Motor neuron (in vitro differentiated cells): Measurements from ENCODE around the gene IL31RA. TPM values are rescaled to one million over a fixed set of nuclear protein-coding genes. Genes with fewer than 3 reads are reported as not detected.
A peak's percentile ranks its signal among the peaks of the same experiment; 100 is the strongest.

Experiments used
- ATAC-seq, 8 experiments: fragments of 200-7000 bp; cut with Tn5 transposase; replicated peaks in 6 of 8; 2 replicates each; pipeline ENCODE4 v1.8.0; 2021; ENCODE audit warnings: mild to moderate bottlenecking in 8 of 8, moderate library complexity in 8 of 8
- H3K27ac ChIP-seq, 2 donors: fragments of 250-450 bp; sonication (Bioruptor Pico); 2 replicates each; pipeline ENCODE4 v1.9.0; 2021; ENCODE audit warnings: antibody characterized with exemption in 2 of 2, mild to moderate bottlenecking in 2 of 2, moderate library complexity in 1 of 2
- H3K4me1 ChIP-seq, 2 donors: fragments of 250-450 bp; sonication (Bioruptor Pico); replicated peaks in 1 of 2; 2 replicates each; pipeline ENCODE4 v1.6.1; 2021; ENCODE audit warnings: antibody characterized with exemption in 2 of 2, mild to moderate bottlenecking in 2 of 2, moderate library complexity in 1 of 2
- H3K4me3 ChIP-seq, 5 donors: fragments of 250-450 bp; sonication (Bioruptor Pico); 2 replicates each; pipeline ENCODE4 v1.9.0; 2021; ENCODE audit warnings: antibody characterized with exemption in 5 of 5, mild to moderate bottlenecking in 5 of 5, moderate library complexity in 4 of 5
- WGBS, 10 experiments: fragments of 450-650 bp; shearing (Covaris generic); methylation state at CpG; one replicate each; pipeline ENCODE4 v1.0.0; 2022; 5-methylcytosine and 5-hydroxymethylcytosine counted together
- in situ Hi-C, 9 experiments: fragments of 400-800 bp; cut with MboI; loops; one replicate each; pipeline ENCODE4 v1.15.0; 2021; ENCODE audit warnings: low sequenced_read_pairs in 9 of 9, low pct_unique_long_range_greater_than_20kb in 2 of 9; ENCODE audit not compliant: unreplicated experiment in 9 of 9
- total RNA-seq, 8 experiments: library from RNA; unstranded; fragments of 300-600 nt; gene quantifications; 2 replicates each; pipeline versions ENCODE4 v1.2.3 to v1.2.4, GENCODE V29; 2022

Gene IL31RA
- total RNA-seq, 8 experiments from 2014 or later, result 0.05 to 3.2 (median 0.47) TPM; not detected in 3

DNA sequence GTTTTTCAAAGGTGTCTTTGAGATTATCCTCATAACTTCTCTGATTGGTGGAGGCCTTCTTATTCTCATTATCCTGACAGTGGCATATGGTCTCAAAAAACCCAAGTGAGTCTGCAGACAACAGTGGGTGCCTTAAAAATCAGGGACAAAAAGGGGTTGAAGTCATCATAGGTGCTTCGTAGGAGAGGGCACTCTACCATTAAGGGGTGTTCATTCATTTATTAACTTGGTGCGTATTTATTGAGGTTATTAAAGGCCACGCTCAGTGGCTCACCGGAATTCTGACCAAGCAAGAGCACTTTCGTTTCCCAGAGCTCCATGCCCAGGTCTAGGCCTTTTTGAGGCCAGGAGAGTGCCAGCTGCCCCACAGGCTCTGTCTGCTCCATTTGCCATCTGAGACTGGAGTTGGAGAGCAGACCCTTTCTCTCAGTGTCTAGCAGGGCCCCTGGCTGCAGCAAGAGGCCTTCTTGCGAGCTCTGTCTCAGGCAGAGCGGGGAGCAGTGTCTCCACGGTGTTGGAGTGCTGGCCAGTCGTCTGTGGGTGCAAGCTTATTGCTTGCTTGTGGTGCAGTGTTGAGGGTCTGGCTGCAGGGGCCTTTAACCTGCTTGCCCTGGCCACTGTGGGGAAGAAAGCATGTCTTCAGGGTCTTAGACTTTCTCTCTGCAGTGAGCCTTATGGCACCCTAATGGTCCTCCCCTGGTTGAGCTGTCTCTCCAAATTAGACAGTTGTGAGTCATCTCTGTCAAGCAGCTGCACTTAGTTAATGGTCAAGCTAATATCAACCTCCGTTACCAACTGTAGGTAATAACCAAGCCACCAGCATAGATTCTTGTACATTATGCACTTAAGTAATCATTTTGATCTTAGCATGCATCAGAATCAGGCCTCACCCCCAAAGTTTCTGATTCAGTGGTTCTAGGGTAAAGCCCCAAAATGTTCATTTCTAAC lies 62.6 kb downstream of the IL31RA start:
- Histone ChIP-seq H3K27ac (no peak overlapping the region), H3K4me1 (peaks cover 2 to 6% of the 10 kb centered on the region in 2 donors), H3K4me3 (no peak overlapping the region)
- no peak for ATAC-seq
- in situ Hi-C loops, result loop anchor here in 1 of 9 experiments (25.0 kb wide), 1 partner anchor 201 kb away; the partner anchor contains the start of gene SLC38A9
- 80 to 100% (median 87%) methylated on average over 1 to 9 of the region's 10 CpGs; no CpG with 5 or more reads in 1 of the 10 experiments for WGBS, 10 experiments

GRCh38 chr5:55914971-55915370 lies 63.8 kb downstream of the IL31RA start:
- no peak overlapping the region for H3K27ac ChIP-seq
- 80 to 100% (median 100%) methylated on average over 1 to 2 of the region's 2 CpGs; no CpG with 5 or more reads in 2 of the 10 experiments for WGBS, 10 experiments
- H3K4me3 ChIP-seq, result no peak overlapping the region
- peak in 1 of 8 experiments; percentile 21 for ATAC-seq
- in situ Hi-C loops, result loop anchor here in 1 of 9 experiments (25.0 kb wide), 1 partner anchor 203 kb away; the partner anchor contains the start of gene SLC38A9
- H3K4me1 ChIP-seq, result peaks cover 2 to 6% of the 10 kb centered on the region in 2 donors

GRCh38 chr5:55915783-55916182 lies 64.6 kb downstream of the IL31RA start:
- 60 to 100% (median 85%) methylated on average over 1 to 3 of the region's 3 CpGs; no CpG with 5 or more reads in 2 of the 10 experiments for WGBS, 10 experiments
- no peak for ATAC-seq
- no peak overlapping the region for H3K27ac ChIP-seq
- H3K4me1 ChIP-seq, result peaks cover 2 to 6% of the 10 kb centered on the region in 2 donors
- H3K4me3 ChIP-seq, result no peak overlapping the region
- in situ Hi-C loops, result loop anchor here in 1 of 9 experiments (25.0 kb wide), 1 partner anchor 203 kb away; the partner anchor contains the start of gene SLC38A9

DNA sequence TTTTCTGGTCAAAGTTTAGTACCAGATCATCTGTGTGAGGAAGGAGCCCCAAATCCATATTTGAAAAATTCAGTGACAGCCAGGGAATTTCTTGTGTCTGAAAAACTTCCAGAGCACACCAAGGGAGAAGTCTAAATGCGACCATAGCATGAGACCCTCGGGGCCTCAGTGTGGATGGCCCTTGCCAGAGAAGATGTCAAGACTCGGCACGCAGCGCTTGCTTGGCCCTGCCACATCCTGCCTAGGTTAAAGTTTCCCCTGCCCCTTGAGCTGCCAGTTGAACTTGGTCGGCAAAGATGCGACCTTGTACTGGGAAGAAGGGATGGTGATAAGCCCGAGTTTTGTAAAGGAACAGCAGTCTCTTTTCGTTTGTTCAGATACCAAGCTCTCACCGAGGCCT lies 65.8 kb downstream of the IL31RA start:
- in situ Hi-C loops, result loop anchor here in 1 of 9 experiments (25.0 kb wide), 1 partner anchor 205 kb away; the partner anchor contains the start of gene SLC38A9

DNA sequence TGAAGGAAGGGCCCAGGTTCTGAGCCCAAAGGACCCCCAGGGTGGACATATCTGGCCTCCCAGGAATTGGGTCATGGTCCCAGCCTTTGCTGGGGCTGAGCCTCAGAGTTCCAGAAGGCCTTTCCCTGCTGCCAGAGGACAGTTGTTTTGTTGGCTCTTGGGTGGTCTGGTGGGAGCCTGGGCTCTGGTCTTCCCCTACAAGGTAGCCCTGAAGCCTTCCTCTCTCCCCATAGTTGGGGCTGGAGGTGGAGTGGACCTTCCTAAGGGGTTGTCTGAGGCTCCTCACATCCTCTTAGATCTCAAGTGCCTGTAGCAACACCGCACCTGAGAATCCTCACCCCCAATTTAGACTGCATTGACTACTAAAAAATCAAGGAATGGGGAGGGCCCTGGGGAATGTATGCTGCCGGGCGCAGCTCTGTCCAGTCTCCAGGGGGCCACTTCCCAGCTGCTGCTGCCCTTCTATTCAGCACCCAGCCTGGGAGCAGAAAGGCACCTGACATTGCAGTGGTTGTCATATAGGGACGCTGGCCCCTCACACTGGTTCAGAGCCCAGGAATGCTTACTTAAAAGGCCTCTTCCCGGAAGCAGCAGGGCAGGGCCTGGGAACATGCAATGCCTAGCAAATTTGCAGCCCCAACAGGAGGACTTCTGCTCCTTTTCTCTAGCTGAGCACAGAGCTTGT lies 66.4 kb downstream of the IL31RA start:
- peak in 3 of 8 experiments; percentile 2 to 63 (median 4) for ATAC-seq
- Histone ChIP-seq H3K27ac (no peak overlapping the region), H3K4me1 (peaks cover 2 to 6% of the 10 kb centered on the region in 2 donors), H3K4me3 (no peak overlapping the region)
- in situ Hi-C loops, result loop anchor here in 1 of 9 experiments (25.0 kb wide), 1 partner anchor 205 kb away; the partner anchor contains the start of gene SLC38A9
- 60 to 100% (median 95%) methylated on average over 1 to 4 of the region's 5 CpGs; no CpG with 5 or more reads in 4 of the 10 experiments for WGBS, 10 experiments

More for the DNA sequence above, 65.8 kb downstream of the IL31RA start:
- no peak overlapping the region for H3K27ac ChIP-seq
- H3K4me1 ChIP-seq, result peaks cover 2 to 6% of the 10 kb centered on the region in 2 donors
- H3K4me3 ChIP-seq, result no peak overlapping the region
- no peak for ATAC-seq
- WGBS, 10 experiments, result 50 to 100% (median 84%) methylated on average over 1 to 9 of the region's 10 CpGs; no CpG with 5 or more reads in 3 of the 10 experiments

GRCh38 chr5:55918087-55919035 lies 67.2 kb downstream of the IL31RA start:
- Histone ChIP-seq H3K27ac (no peak overlapping the region), H3K4me3 (no peak overlapping the region), H3K4me1 (peaks cover 2 to 6% of the 10 kb centered on the region in 2 donors)
- in situ Hi-C loops, result loop anchor here in 1 of 9 experiments (25.0 kb wide), 1 partner anchor 206 kb away; the partner anchor contains the start of gene SLC38A9
- 73 to 100% (median 86%) methylated on average over 1 to 7 of the region's 17 CpGs; no CpG with 5 or more reads in 2 of the 10 experiments for WGBS, 10 experiments
- ATAC-seq, result peak in 4 of 8 experiments; percentile 13 to 61 (median 32)

GRCh38 chr5:55919625-55920024 lies 68.5 kb downstream of the IL31RA start:
- ATAC-seq, result no peak
- in situ Hi-C loops, result loop anchor here in 1 of 9 experiments (25.0 kb wide), 1 partner anchor 207 kb away; the partner anchor contains the start of gene SLC38A9
- Histone ChIP-seq H3K4me3 (no peak overlapping the region), H3K27ac (no peak overlapping the region), H3K4me1 (peaks cover 2 to 6% of the 10 kb centered on the region in 2 donors)
- 60 to 100% (median 98%) methylated on average over 1 to 3 of the region's 3 CpGs; no CpG with 5 or more reads in 4 of the 10 experiments for WGBS, 10 experiments

DNA sequence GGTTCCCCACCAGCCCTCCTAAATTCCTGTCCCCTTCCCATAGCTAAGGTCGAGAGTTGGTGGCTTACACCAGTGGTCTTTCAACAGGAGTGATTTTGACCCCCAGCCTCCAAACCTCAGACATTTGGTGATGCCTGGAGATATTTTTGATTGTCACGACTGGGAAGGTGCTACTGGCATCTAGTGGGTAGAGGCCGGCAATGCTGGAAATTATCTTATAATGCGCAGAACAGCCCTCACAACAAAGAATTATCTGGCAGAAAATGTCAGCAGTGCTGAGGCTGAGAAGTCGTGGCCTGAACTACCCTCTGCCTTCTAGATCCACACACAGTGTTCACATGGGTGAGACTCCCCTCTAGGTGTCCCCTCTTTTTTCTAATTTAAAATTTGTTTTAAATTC lies 69.6 kb downstream of the IL31RA start:
- H3K4me1 ChIP-seq, result peaks cover 0 to 6% of the 10 kb centered on the region in 2 donors
- no peak overlapping the region for H3K27ac ChIP-seq
- in situ Hi-C loops, result loop anchor here in 1 of 9 experiments (25.0 kb wide), 1 partner anchor 208 kb away; the partner anchor contains the start of gene SLC38A9
- ATAC-seq, result peak in 1 of 8 experiments; percentile 25
- H3K4me3 ChIP-seq, result no peak overlapping the region
- 20 to 86% (median 67%) methylated on average over 1 to 4 of the region's 5 CpGs; no CpG with 5 or more reads in 3 of the 10 experiments for WGBS, 10 experiments

- peaks cover 0 to 6% of the 10 kb centered on the region in 2 donors for H3K4me1 ChIP-seq
- in situ Hi-C loops, result loop anchor here in 1 of 9 experiments (25.0 kb wide), 1 partner anchor 209 kb away; the partner anchor contains the start of gene SLC38A9
- no peak overlapping the region for H3K27ac ChIP-seq
- H3K4me3 ChIP-seq, result no peak overlapping the region
- 68 to 100% (median 81%) methylated on average over 1 to 4 of the region's 4 CpGs; no CpG with 5 or more reads in 1 of the 10 experiments for WGBS, 10 experiments
- ATAC-seq, result no peak
These were observed 70.5 kb downstream of the IL31RA start for GRCh38 chr5:55921617-55922016.

GRCh38 chr5:55923177-55923771 lies 72.1 kb downstream of the IL31RA start:
- 0 to 90% (median 68%) methylated on average over 2 to 13 of the region's 17 CpGs; no CpG with 5 or more reads in 1 of the 10 experiments for WGBS, 10 experiments
- ATAC-seq, result peak in 2 of 8 experiments; percentile 71 to 78
- Histone ChIP-seq H3K4me3 (no peak overlapping the region), H3K27ac (no peak overlapping the region), H3K4me1 (no peaks in the 10 kb centered on the region)
- in situ Hi-C loops, result loop anchor here in 1 of 9 experiments (25.0 kb wide), 1 partner anchor 211 kb away; the partner anchor contains the start of gene SLC38A9
